Loucy (cell line): Measurements from ENCODE around the gene C5AR2.
"Not testable (repeated sequence)": the region's sequence is repeated elsewhere in the genome, so short reads cannot be mapped to it uniquely, and the experiment has no call there.

Source experiments
- EZH2phosphoT487 ChIP-seq: fragments of 200-600 bp; IDR thresholded peaks from 2 replicates; pipeline ENCODE4 v1.6.1; 2018; ENCODE audit warnings: antibody characterized with exemption, mild to moderate bottlenecking, moderate library complexity, borderline replicate concordance
- TF ChIP-seq, protein P1 (sequence below): fragments of 200-600 bp; sonication (generic); conservative IDR thresholded peaks from 2 replicates; pipeline ENCODE4 v1.5.1; 2014; ENCODE audit warnings: mild to moderate bottlenecking, antibody characterized with exemption, low read length

DNA sequence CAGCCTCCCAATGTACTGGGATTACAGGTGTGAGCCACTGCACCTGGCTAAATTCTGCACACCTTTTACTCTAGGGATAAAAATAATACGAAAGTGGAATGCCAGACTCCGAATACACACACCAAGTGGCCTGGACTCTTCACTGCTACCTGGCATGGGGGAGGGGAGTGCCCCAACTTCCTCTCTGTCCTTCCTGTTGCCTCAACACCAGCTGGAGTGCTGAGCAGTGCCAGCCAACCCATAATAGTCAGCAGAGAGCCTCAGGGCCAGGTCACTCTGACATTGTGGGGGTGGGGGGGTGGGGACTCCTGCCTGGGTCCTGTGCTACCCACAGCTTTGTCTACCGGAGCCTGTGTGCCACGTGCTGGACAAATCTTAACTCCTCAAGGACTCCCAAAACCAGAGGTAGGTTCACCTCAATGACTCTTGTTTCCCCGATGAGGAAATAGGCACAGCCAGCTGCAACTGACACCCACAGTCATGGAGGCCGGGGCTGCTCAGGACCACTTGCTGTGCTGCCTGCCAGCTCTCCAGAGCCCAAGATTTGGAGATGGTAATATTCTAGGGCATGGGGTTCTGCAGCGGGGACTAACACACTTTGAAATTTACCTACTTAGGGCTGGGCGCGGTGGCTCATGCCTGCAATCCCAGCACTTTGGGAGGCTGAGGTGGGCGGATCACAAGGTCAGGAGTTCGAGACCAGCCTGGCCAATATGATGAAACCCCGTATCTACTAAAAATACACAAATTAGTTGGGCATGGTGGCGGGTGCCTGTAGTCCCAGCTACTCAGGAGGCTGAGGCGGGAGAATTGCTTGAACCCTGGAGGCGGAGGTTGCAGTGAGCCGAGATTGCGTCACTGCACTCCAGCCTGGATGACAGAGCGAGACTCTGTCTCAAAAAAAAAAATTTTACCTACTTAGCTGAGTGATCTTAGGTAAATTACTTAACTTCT, 5.1 kb downstream of the C5AR2 start:
- TF ChIP-seq, protein P1, sequence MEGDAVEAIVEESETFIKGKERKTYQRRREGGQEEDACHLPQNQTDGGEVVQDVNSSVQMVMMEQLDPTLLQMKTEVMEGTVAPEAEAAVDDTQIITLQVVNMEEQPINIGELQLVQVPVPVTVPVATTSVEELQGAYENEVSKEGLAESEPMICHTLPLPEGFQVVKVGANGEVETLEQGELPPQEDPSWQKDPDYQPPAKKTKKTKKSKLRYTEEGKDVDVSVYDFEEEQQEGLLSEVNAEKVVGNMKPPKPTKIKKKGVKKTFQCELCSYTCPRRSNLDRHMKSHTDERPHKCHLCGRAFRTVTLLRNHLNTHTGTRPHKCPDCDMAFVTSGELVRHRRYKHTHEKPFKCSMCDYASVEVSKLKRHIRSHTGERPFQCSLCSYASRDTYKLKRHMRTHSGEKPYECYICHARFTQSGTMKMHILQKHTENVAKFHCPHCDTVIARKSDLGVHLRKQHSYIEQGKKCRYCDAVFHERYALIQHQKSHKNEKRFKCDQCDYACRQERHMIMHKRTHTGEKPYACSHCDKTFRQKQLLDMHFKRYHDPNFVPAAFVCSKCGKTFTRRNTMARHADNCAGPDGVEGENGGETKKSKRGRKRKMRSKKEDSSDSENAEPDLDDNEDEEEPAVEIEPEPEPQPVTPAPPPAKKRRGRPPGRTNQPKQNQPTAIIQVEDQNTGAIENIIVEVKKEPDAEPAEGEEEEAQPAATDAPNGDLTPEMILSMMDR, result not testable (repeated sequence)
- TF ChIP-seq EZH2phosphoT487, result not testable (repeated sequence)
